GM23338 (cell line): ENCODE measurements around the gene NUP214. TPM values are rescaled to one million over a fixed set of nuclear protein-coding genes. Genes with fewer than 3 reads are reported as not detected.

Experiments used
- ATAC-seq: fragments of 200-7000 bp; cut with Tn5 transposase; 3 replicates; pipeline ENCODE4 v1.9.1; 2020
- DNase-seq: peaks from one replicate; pipeline ENCODE4 v3.0.0-alpha.2; 2015; ENCODE audit warnings: low spot score
- H2AFZ ChIP-seq: fragments of 200-600 bp; sonication (generic); 2 replicates; pipeline ENCODE4 v1.8.0; 2016; ENCODE audit warnings: antibody characterized with exemption, mild to moderate bottlenecking, moderate library complexity
- H3F3A ChIP-seq: fragments of 200-600 bp; sonication (generic); replicated peaks from 2 replicates; pipeline ENCODE4 v1.8.0; 2017; ENCODE audit warnings: antibody characterized with exemption, mixed run types, low read depth
- H3K27ac ChIP-seq: fragments of 200-600 bp; sonication (generic); 2 replicates; pipeline ENCODE4 v1.6.1; 2016; ENCODE audit warnings: low read depth
- H3K27me3 ChIP-seq: fragments of 200-600 bp; sonication (generic); 2 replicates; pipeline ENCODE4 v1.8.0; 2016; ENCODE audit warnings: mild to moderate bottlenecking, mixed run types, moderate library complexity; ENCODE audit not compliant: insufficient read depth
- H3K36me3 ChIP-seq: fragments of 200-600 bp; sonication (generic); 2 replicates; pipeline ENCODE4 v1.8.0; 2016; ENCODE audit warnings: mild to moderate bottlenecking; ENCODE audit not compliant: insufficient read depth
- H3K4me1 ChIP-seq: fragments of 200-600 bp; sonication (generic); 2 replicates; pipeline ENCODE4 v1.8.0; 2016; ENCODE audit warnings: mild to moderate bottlenecking, moderate library complexity; ENCODE audit not compliant: insufficient read depth
- H3K4me2 ChIP-seq: fragments of 200-600 bp; sonication (generic); 2 replicates; pipeline ENCODE4 v1.7.1; 2017; ENCODE audit warnings: mixed run types
- H3K4me3 ChIP-seq: fragments of 200-600 bp; sonication (generic); 2 replicates; pipeline ENCODE4 v1.6.1; 2016; ENCODE audit warnings: mixed run types
- H3K79me2 ChIP-seq: fragments of 200-600 bp; sonication (generic); replicated peaks from 2 replicates; pipeline ENCODE4 v1.8.0; 2017; ENCODE audit warnings: mild to moderate bottlenecking; ENCODE audit not compliant: insufficient read depth
- H3K9me2 ChIP-seq: fragments of 200-600 bp; sonication (generic); 2 replicates; pipeline ENCODE4 v1.8.0; 2017; ENCODE audit not compliant: insufficient read depth
- H4K20me1 ChIP-seq: fragments of 200-600 bp; sonication (generic); replicated peaks from 2 replicates; pipeline ENCODE4 v1.8.0; 2017; ENCODE audit warnings: mild to moderate bottlenecking; ENCODE audit not compliant: insufficient read depth
- H3K27ac Mint-ChIP-seq: 2 replicates; pipeline ENCODE4 v1.8.0; 2020; ENCODE audit warnings: inconsistent platforms, mild to moderate bottlenecking, moderate library complexity, mixed read lengths
- H3K27me3 Mint-ChIP-seq: 3 replicates; pipeline ENCODE4 v1.8.0; 2022; ENCODE audit warnings: low read depth, mild to moderate bottlenecking, moderate library complexity, mixed read lengths, inconsistent platforms; ENCODE audit not compliant: insufficient read depth, poor library complexity
- H3K36me3 Mint-ChIP-seq: 3 replicates; pipeline ENCODE4 v1.8.0; 2021; ENCODE audit warnings: low read depth, mild to moderate bottlenecking, inconsistent platforms, moderate library complexity, mixed read lengths
- H3K4me1 Mint-ChIP-seq: 3 replicates; pipeline ENCODE4 v1.8.0; 2020; ENCODE audit warnings: mild to moderate bottlenecking, inconsistent platforms, mixed read lengths
- H3K4me3 Mint-ChIP-seq: 3 replicates; pipeline ENCODE4 v1.8.0; 2021; ENCODE audit warnings: moderate library complexity, mild to moderate bottlenecking, inconsistent platforms, mixed read lengths
- H3K9me3 Mint-ChIP-seq: 3 replicates; pipeline ENCODE4 v1.8.0; 2020; ENCODE audit warnings: moderate library complexity, mild to moderate bottlenecking, inconsistent platforms, mixed read lengths
- CTCF ChIP-seq, 2 experiments: fragments of 200-600 bp in 1 of 2; sonication (generic) in 1 of 2; conservative IDR thresholded peaks; 2 replicates each; pipeline versions ENCODE4 v1.5.1 to v1.6.1; 2016 to 2017; ENCODE audit warnings: antibody characterized with exemption in 2 of 2, low read depth in 2 of 2, mild to moderate bottlenecking in 2 of 2, moderate library complexity in 1 of 2
- ETS1 ChIP-seq: IDR thresholded peaks from 2 replicates; pipeline ENCODE4 v1.6.1; 2016; ENCODE audit warnings: antibody characterized with exemption
- EZH2 ChIP-seq: fragments of 200-600 bp; sonication (generic); IDR thresholded peaks from one replicate; pipeline ENCODE4 v1.8.0; 2017; ENCODE audit warnings: antibody characterized with exemption, mild to moderate bottlenecking, low read depth; ENCODE audit not compliant: unreplicated experiment
- NANOG ChIP-seq: IDR thresholded peaks from 2 replicates; pipeline ENCODE4 v1.6.1; 2016; ENCODE audit warnings: antibody characterized with exemption, borderline replicate concordance
- POLR2AphosphoS5 ChIP-seq: IDR thresholded peaks from 2 replicates; pipeline ENCODE4 v1.6.1; 2016; ENCODE audit warnings: antibody characterized with exemption, low read depth
- ZNF462 ChIP-seq: fragments of 250-450 bp; sonication (Bioruptor Pico); IDR thresholded peaks from 2 replicates; pipeline ENCODE4 v1.5.0; 2020; ENCODE audit warnings: mild to moderate bottlenecking, moderate library complexity
- polyA plus RNA-seq: library from polyadenylated mRNA; unstranded; fragments of >200 nt; fragmentation: Nextera tagmentation; extraction: Ambion mirVana; gene quantifications from 2 replicates; pipeline ENCODE4 v1.2.1, GENCODE V29; 2016
- total RNA-seq: library from RNA; depleted of rRNA; stranded (reverse); fragments of >200 nt; shearing (Covaris generic); gene quantifications from 2 replicates; pipeline ENCODE4 v1.2.3, GENCODE V29; 2014

Gene NUP214
- total and polyA plus RNA-seq, 2 experiments from 2014 or later: 36.0 to 57.0 TPM

- Histone ChIP-seq H2AFZ (no peak overlapping the region), H3K79me2 (peaks cover 5% of the 10 kb centered on the region; the same call in 1 of the 2 replicates), H3F3A (0 out of 2 replicates have a peak, but pooled peaks cover 12% of the 10 kb centered on the region), H3K4me2 (no peak overlapping the region), H3K4me3 (no peak overlapping the region), H3K36me3 (peaks cover 21% of the 10 kb centered on the region), H3K9me2 (no peaks in the 10 kb centered on the region), H4K20me1 (peaks cover 4% of the 10 kb centered on the region; the same call in 1 of the 2 replicates), H3K27ac (no peak overlapping the region), H3K27me3 (no peaks in the 10 kb centered on the region), H3K4me1 (no peaks in the 10 kb centered on the region)
- TF ChIP-seq EZH2 (no peak), ZNF462 (CRISPR knock-in tag) (no peak), NANOG (no peak), ETS1 (no peak), POLR2AphosphoS5 (no peak), CTCF (conservative IDR thresholded peaks at IDR 0.05; ENCODE audit: low read depth in 2 of 2) (no peak)
- DNase-seq (no peak), ATAC-seq (no peak)
- no peaks in the 10 kb centered on the region for H3K9me3 Mint-ChIP-seq
- no peak overlapping the region for H3K4me3 Mint-ChIP-seq
- no peaks in the 10 kb centered on the region; the same call in 2 of the 3 replicates for H3K4me1 Mint-ChIP-seq
- H3K27ac Mint-ChIP-seq: no peak overlapping the region
- H3K27me3 Mint-ChIP-seq: peaks cover 5% of the 10 kb centered on the region
- H3K36me3 Mint-ChIP-seq: peaks cover 35% of the 10 kb centered on the region
These were observed 55.1 kb downstream of the NUP214 start for GRCh38 chr9:131180454-131180853.
